GM21423 (cell line): Measurements from ENCODE around the gene KCND3.

Experiments
- ATAC-seq: cut with Tn5 transposase; IDR thresholded peaks from one replicate; pipeline ENCODE4 v1.9.1; 2021; ENCODE audit warnings: mild to moderate bottlenecking, moderate library complexity; ENCODE audit not compliant: unreplicated experiment

The KCND3 gene

GRCh38 chr1:111989531-111990025 is at the start of gene KCND3:
KCND3 (minus strand) TSS chr1:111989668.
- ATAC-seq, result no peak

- ATAC-seq, result no peak
Measured at GRCh38 chr1:112034277-112034676, 44.8 kb upstream of the KCND3 start.

GRCh38 chr1:112033439-112034120 is 44.1 kb upstream of the KCND3 start:
- no peak for ATAC-seq

GRCh38 chr1:112030157-112030556 is 40.7 kb upstream of the KCND3 start:
- no peak for ATAC-seq

GRCh38 chr1:112027696-112028095 is 38.2 kb upstream of the KCND3 start:
- ATAC-seq, result no peak

- no peak for ATAC-seq
Measured at GRCh38 chr1:112026501-112026900, 37.0 kb upstream of the KCND3 start.

- no peak for ATAC-seq
Measured at GRCh38 chr1:112026016-112026415, 36.5 kb upstream of the KCND3 start.

- ATAC-seq, result no peak
Measured at GRCh38 chr1:112021263-112021662, 31.8 kb upstream of the KCND3 start.

GRCh38 chr1:112017183-112017582 is 27.7 kb upstream of the KCND3 start:
- no peak for ATAC-seq

GRCh38 chr1:112012823-112013222 is 23.4 kb upstream of the KCND3 start:
- no peak for ATAC-seq

GRCh38 chr1:112011202-112011601 is 21.7 kb upstream of the KCND3 start:
- ATAC-seq, result no peak

- no peak for ATAC-seq
Measured at GRCh38 chr1:112007169-112007568, 17.7 kb upstream of the KCND3 start.

GRCh38 chr1:112006416-112007025 is 17.1 kb upstream of the KCND3 start:
- no peak for ATAC-seq

- ATAC-seq, result no peak
Measured at GRCh38 chr1:112004076-112004475, 14.6 kb upstream of the KCND3 start.

- no peak for ATAC-seq
Measured at GRCh38 chr1:112002514-112002913, 13.0 kb upstream of the KCND3 start.

- no peak for ATAC-seq
Measured at GRCh38 chr1:112001436-112001835, 12.0 kb upstream of the KCND3 start.

GRCh38 chr1:112000048-112000447 is 10.6 kb upstream of the KCND3 start:
- ATAC-seq, result no peak

- ATAC-seq, result no peak
Measured at GRCh38 chr1:111998332-111998731, 8.9 kb upstream of the KCND3 start.

- no peak for ATAC-seq
Measured at GRCh38 chr1:111992476-111992875, 3.0 kb upstream of the KCND3 start.

- ATAC-seq, result no peak
Measured at GRCh38 chr1:111990878-111991718, 1.6 kb upstream of the KCND3 start.

- no peak for ATAC-seq
Measured at GRCh38 chr1:111990026-111990877, 784 bp upstream of the KCND3 start.
